LNCAP (cell line): ENCODE data around the gene PCCA.

ENCODE experiments used
- TF ChIP-seq, protein P1 (sequence below): fragments of 450-650 bp; IDR thresholded peaks from 2 replicates; pipeline ENCODE4 v1.5.1; 2017; ENCODE audit warnings: mild to moderate bottlenecking

PCCA gene

DNA sequence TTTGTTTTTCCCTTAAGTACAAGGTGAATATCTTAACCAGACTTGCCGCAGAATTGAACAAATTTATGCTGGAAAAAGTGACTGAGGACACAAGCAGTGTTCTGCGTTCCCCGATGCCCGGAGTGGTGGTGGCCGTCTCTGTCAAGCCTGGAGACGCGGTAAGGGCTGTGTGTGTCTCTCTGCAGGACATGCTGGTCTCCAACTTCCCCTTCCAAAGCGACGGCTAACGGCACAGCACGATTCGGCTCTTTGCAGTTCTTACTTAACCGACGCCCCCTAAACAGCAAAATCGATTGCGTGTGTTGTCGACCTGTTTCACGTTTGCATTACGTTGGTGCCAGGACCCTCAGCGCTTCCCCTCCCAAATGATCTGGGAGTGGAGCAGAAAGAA, 426.5 kb downstream of the PCCA start:
- TF ChIP-seq, protein P1, sequence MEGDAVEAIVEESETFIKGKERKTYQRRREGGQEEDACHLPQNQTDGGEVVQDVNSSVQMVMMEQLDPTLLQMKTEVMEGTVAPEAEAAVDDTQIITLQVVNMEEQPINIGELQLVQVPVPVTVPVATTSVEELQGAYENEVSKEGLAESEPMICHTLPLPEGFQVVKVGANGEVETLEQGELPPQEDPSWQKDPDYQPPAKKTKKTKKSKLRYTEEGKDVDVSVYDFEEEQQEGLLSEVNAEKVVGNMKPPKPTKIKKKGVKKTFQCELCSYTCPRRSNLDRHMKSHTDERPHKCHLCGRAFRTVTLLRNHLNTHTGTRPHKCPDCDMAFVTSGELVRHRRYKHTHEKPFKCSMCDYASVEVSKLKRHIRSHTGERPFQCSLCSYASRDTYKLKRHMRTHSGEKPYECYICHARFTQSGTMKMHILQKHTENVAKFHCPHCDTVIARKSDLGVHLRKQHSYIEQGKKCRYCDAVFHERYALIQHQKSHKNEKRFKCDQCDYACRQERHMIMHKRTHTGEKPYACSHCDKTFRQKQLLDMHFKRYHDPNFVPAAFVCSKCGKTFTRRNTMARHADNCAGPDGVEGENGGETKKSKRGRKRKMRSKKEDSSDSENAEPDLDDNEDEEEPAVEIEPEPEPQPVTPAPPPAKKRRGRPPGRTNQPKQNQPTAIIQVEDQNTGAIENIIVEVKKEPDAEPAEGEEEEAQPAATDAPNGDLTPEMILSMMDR = no peak

DNA sequence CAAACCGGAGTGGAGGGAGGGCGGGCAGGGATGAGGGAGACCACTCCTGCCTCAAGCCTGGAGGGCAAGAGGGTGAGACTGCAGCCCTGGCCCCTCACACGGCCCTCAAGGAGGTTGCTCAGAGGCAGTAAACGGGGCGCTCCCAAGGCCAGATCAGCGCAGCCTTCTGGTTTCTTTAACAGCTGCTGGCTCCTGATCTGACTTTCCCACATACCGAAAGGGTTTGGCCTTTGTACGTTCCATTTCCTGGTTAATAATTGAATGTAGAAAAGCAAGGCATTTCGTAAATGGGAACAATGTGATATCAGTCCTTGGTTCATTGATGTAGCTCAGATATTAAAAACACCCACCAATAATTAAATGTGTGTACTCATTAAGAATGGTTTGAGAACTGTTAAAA, 428.2 kb downstream of the PCCA start:
- TF ChIP-seq, protein P1 = no peak

DNA sequence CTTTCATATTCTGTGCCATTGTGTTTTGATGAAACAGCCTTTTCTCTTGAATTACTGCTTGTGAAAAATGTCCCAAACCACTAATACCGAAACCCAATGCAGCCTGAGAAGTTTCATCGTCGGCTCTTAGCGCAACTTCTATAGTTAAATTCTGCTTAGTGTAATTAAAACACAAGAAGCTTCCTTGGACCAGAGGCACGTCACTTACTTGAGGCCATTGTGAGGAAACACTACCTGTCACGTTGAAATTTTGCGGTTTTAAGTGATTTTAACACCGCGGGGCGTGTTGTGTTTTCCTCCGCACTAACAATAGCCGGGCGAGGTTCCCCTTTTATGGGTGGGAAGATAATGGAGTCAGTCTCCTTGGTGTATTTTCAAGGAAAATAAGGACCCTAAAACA, 428.8 kb downstream of the PCCA start:
- TF ChIP-seq, protein P1 = no peak

DNA sequence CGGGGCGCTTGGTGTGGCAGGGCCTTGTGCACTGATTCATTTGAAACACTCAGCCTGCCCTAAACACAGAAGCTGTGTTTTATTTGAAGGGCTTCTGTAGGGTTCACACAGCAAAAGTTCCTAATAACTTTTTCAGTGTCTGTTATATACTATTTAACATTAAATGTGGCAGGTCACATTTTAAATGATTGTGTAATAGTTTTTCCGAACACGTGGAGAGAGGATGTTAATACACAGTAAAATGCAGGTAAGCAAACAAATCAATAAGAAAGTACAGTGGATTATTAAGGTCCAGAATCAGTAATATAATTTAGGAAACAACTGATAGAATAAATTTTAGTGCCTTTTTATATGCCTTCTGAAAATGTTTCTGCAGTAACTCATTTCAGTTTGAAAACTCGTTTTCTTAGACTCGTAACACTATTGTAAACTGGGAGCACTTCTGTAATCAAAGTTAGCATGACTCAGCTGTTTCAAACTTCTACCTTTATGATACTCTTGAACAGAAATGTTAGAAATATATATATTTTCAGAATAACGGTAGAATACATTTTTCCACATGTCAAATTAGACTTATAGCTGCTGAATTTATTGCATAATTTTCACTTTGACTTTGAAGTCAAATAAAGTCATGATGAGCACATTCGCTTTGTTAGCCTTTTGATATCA, 429.6 kb downstream of the PCCA start:
- TF ChIP-seq, protein P1 = no peak

DNA sequence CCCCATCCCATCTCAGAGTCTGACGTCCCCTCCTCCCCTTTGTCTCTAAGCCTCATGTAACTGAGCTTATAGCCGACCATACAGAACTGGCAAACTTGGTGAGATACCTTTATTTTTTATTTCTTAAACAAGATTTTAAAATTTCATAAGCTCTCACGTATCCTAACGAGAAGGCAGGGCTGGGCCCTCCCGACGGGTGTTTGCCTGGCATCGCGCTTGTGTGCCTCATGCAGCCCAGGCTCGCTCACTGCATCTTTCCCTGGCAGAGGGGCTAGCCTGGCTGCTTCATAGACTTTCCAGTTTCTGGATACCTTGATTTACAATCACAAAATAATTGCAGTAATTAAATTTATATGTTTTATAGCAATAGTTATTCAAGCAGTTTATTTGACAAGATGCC, 430.7 kb downstream of the PCCA start:
- TF ChIP-seq, protein P1 = no peak

DNA sequence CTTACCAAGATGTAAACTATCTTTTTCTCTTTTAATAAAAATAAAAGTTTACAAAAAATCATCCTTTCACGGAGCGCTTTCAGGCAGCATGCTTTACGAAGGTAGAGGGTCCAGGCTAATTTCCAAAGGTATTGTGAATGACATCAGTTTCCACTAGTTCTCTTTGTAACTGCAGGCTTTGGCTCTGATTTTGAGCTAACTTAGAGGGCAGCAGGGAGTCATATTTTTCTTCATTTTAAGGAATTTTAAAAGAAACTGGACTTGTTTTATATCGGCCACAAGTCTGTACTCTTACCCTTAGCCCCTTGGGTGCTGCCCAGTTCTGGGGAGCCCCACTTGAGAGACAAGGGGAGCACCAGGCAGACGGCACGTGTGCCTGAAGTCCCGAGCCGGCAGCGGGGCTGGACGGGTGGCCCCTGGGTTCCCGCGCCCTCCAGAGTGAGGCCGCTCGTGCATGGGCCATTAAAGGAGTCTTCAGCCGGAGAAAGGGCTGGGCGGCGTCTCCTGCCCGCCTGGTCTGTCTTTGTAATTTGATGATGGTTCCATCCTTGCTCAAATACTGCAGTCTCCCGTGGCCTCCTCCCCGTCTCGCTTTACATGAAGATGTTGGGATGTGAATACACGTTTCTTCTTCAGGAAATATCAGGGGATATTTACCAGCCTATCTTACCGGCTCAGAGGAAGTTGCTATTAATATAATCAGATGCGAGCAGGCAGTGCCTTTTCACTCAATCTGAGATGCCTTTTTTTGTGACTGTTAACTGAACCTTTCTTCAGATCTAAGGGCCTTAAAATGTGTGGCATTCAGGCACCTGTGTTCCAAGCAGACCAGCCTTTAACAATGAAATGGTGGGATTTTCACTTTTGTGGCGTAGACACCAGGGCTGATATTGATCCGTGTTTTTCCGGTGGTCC, 432.3 kb downstream of the PCCA start:
- TF ChIP-seq, protein P1 = no peak

DNA sequence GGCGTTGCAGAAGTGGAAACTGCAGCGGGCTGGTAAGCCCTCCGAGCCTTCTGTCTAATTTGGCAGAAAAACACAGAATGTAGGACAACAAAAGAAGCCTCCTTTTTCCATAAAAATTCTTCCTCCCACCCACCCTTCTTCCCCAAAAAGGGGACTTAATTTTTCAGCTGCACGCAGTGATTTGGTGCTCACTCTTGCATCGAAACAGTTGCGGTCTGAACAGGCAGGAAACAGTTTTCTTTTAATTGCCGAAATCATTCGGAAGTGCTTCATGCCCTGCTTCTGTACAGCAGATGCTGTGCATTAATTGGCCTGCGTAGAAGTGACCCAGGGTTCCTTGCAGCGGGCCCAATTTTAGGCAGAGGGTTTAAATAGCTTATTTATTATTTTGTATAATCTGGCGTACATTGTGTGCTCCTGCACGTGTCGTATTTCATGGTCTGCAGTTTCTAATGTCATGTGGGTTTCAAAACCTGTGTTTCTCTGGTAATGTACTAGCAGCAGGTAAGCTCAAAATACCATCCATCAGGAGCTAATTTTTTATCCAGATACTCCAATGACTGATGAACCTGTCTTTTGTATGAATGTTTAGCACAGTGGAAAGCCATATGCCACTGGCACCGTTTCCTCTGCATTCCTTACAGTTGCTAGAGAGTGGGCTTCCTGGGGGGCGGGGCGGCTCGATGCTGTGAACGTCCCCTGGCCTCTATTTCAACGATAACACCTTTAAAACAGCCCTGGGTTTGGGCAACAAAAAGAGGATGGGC, 433.1 kb downstream of the PCCA start:
- TF ChIP-seq, protein P1 = no peak
